Adrenal gland (tissue), 5 donors: ENCODE data around the gene CEP83.

Experiments used
- POLR2A ChIP-seq, 2 donors: fragments of 450-650 bp; IDR thresholded peaks; one replicate each; pipeline ENCODE4 v1.6.1; 2017; ENCODE audit warnings: antibody characterized with exemption in 2 of 2, mild to moderate bottlenecking in 2 of 2, moderate library complexity in 1 of 2
- TF ChIP-seq, protein P1 (sequence below), 6 experiments: fragments of 450-650 bp in 4 of 6; fragments of 200-600 bp in 2 of 6; sonication (generic) in 1 of 6; IDR thresholded peaks; 1 replicate in 5 of 6; 2 replicates in 1 of 6; pipeline versions ENCODE4 v1.5.1 to v1.8.0; 2016 to 2021; ENCODE audit warnings: antibody characterized with exemption in 6 of 6, mild to moderate bottlenecking in 2 of 6, moderate library complexity in 1 of 6
- donor health status: DM: no; HTN: no; CAD: no.

DNA sequence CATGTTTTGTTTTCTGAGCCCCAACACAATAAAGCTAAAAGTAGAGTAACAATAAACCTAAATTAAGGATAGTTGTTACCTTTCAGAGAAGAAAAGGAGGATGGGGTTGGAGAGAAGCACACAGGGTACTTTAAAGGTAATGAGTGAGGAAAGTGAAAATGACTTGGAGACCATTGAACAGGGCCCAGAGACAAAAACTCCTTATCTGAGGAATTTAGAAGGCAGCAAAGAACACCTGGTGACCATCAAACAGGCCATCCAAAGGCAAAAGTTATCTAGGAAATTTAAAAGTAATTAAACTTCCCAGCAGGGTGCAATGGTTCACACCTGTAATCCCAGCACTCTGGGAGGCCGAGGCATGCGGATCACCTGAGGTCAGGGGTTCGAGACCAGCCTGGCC is 39.0 kb upstream of the CEP83 start:
- TF ChIP-seq POLR2A (IDR thresholded peaks at IDR 0.05), result no peak
- TF ChIP-seq, protein P1, sequence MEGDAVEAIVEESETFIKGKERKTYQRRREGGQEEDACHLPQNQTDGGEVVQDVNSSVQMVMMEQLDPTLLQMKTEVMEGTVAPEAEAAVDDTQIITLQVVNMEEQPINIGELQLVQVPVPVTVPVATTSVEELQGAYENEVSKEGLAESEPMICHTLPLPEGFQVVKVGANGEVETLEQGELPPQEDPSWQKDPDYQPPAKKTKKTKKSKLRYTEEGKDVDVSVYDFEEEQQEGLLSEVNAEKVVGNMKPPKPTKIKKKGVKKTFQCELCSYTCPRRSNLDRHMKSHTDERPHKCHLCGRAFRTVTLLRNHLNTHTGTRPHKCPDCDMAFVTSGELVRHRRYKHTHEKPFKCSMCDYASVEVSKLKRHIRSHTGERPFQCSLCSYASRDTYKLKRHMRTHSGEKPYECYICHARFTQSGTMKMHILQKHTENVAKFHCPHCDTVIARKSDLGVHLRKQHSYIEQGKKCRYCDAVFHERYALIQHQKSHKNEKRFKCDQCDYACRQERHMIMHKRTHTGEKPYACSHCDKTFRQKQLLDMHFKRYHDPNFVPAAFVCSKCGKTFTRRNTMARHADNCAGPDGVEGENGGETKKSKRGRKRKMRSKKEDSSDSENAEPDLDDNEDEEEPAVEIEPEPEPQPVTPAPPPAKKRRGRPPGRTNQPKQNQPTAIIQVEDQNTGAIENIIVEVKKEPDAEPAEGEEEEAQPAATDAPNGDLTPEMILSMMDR (IDR thresholded peaks at IDR 0.05), result no peak
